ENCODE measurements around the gene BBLN.

Gene BBLN

DNA sequence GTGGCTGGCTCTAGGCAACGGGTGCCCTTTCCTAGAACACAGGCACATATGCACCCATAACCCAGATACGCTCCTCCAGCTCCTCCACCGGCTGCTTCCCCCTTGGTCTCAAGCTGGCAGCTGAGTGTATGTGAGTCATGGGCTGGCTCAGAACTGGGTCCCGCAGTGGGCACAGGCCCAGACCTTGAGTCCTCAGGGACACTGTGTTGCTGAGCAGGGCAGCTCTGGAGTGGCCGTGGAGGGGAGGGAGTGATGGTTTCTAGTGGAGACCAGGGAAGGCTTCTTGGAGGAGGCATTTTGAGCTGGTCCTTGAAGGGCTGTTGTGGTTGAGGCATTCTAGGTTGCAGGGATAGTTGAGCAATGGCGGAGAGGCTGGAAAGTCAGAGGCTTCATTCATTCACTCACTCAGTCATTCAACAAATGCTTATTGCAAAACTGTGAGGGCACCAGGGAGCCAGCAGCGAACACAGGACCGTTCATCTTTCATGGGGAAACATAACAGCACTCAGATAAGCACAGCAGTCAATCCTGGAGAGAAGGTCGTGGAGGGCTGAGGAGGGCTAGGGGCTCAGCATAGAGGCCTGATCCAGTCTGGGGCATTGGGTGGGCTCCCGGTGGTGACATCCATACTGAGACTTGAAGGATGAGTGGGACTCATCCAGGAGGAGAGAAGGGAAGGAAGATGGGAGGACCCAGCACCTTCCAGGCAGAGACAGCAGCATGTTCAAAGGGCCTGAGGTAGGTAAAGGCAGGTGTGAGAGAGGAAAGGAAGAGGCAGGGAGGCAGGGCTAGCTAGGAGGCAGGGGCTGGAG lies 2.4 kb downstream of the BBLN start:
- TF ChIP-seq, protein P1, sequence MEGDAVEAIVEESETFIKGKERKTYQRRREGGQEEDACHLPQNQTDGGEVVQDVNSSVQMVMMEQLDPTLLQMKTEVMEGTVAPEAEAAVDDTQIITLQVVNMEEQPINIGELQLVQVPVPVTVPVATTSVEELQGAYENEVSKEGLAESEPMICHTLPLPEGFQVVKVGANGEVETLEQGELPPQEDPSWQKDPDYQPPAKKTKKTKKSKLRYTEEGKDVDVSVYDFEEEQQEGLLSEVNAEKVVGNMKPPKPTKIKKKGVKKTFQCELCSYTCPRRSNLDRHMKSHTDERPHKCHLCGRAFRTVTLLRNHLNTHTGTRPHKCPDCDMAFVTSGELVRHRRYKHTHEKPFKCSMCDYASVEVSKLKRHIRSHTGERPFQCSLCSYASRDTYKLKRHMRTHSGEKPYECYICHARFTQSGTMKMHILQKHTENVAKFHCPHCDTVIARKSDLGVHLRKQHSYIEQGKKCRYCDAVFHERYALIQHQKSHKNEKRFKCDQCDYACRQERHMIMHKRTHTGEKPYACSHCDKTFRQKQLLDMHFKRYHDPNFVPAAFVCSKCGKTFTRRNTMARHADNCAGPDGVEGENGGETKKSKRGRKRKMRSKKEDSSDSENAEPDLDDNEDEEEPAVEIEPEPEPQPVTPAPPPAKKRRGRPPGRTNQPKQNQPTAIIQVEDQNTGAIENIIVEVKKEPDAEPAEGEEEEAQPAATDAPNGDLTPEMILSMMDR (IDR thresholded peaks at IDR 0.05): no peak

DNA sequence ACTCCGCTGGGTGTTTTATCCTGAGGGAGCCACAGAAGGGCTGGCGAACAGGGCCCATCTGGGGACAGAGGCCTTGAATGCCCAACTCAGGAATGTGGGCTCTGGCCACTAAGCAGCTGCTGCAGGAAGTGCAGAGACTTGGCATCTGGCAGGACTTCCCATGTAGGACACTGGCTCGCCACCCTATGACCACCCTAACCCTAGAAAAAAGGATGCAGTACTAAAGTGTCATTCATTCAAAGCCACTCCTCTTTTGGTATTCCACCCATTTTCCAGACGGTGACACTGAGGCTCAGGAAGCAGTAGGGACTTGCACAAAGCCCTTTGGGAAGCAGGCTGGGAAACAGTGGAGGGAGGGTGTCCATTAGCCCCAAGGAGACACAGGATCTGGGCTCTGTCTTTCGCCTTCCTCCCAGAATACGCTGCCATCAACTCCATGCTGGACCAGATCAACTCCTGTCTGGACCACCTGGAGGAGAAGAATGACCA lies 3.0 kb downstream of the BBLN start:
- TF ChIP-seq, protein P1 (IDR thresholded peaks at IDR 0.05): no peak

DNA sequence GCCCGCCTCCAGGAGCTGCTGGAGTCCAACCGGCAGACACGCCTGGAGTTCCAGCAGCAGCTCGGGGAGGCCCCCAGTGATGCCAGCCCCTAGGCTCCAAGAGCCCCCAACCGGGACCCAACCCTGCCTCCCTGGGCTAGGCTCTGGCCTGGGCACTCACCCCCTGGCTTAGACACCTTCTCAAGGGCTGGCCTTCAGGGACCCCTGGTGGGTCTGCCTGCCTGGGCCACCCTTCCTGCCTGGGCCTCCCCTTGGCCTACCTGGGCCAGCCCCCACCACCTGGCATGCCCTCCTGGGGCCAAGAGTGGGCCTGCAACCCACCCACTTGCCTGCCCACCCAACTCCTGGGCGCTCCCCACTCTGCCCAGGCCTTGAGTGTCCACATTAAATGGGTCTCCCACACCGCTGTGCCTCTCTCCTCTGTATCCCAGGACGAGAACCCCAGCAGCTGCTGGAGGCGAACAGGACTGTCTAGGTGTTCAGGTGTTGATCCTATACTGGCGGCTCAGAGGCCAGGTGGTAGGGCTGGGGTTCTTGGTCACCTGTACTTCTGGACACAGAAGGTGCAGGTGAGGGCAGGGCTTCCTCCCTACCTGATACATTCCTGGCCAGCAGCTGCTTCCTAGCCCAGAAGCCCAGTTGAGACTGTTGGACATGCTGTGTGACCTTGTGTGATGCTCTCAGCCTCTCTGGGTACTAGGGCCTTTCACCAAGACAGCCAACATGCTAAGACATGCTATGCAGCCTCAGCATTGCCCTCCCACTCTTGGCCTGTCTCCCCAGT lies 3.6 kb downstream of the BBLN start:
- TF ChIP-seq, protein P1 (IDR thresholded peaks at IDR 0.05): no peak

DNA sequence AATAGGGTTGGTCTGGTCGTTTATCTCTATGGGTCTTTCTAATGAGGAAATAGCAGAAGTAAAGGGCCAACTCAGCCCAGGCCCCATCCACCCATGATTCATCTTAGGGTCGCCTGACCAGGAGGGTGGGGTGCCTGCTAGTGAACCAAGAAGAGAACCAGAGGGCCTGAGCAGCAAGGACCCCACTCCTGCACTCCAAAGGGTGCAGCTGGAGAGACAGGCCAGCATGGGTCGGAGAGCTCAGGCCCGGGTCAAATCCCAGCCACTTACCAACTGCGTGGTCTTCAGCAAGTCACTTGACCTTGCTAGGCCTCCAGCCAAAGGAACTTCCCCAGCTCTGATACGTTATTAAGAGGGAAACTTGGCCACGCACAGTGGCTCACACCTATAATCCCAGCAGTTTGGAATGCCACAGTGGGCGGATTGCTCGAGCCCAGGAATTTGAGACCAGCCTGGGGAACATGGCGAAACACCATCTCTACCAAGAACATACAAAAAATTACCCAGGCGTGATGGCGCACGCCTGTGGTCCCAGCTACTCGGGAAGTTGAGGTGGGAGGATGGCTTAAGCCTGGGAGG lies 4.3 kb downstream of the BBLN start:
- TF ChIP-seq, protein P1 (IDR thresholded peaks at IDR 0.05): no peak

DNA sequence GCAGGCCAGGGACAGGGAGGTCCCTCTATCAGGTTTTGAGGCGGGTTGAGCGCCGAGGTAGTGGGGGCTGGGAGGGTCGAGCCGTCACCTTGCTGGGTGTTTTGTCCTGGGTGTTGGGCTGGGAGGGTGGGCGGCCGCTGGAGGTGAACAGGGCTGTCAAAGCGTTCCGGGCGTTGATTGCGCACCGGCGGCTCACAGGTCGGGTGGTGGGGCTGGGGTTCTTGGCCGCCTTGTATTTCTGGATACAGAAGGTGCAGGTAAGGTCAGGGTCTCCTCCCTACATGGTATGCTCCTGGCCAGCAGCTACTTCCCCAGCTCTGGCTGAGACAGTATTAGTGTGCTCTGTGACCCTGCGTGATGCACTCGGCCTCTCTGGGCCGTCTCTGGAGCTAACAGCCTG lies 6.1 kb downstream of the BBLN start:
- TF ChIP-seq, protein P1 (IDR thresholded peaks at IDR 0.05): no peak

DNA sequence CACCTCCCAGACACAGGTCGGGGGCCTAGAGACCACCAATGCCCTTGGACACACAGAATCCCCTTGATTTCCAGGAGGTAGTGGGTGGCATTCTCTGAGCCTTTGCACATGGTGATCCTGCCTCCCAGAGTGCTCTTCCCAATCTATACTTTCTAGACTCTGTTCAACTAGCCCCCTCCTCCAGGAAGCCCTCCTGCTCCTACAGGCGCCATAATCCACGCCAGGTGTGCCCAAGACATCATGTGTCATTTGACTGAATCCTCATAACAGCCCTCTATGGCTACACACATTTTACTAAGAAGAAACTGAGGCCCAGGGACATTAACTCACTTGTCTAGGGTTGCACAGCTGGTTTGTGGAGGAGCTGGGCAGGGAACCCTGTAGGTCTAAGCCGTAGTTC lies 7.1 kb downstream of the BBLN start:
- TF ChIP-seq, protein P1 (IDR thresholded peaks at IDR 0.05): no peak

DNA sequence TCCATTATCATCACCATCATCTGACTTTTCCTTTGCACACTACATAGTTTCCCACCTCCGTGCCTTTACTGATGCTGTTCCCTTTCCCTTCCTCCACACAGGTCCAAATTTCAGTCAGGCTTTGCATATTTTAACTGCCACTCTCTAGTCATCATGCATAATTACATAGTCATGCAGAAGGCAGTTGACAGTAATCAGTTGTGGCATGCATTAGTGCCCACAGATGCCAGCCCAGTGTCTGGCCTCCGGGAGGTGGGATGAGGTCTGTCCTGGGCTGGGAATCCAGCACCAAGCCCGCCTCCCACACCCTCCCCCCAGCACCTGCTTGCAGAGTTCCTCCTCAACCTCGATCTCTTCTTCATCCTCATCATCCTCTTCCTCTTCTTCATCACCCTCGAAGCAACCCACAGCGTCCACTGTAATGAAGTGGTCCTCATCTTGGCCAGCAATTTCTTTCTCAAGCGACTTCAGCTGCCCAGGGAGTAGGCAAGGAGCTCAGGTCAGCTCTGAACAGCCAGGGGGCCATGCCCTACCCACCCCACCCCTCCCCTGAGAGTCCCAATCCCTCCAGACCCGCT lies 8.8 kb downstream of the BBLN start:
- TF ChIP-seq, protein P1 (IDR thresholded peaks at IDR 0.05): no peak

Data from LNCAP (cell line).